ACC112 (cell line): ENCODE results near the gene ZEB2.
A peak's percentile ranks its signal among the peaks of the same experiment; 100 is the strongest.

ENCODE experiments used
- H2AFZ ChIP-seq: fragments of 200-600 bp; sonication (generic); one replicate; pipeline ENCODE4 v1.6.0; 2017; ENCODE audit warnings: antibody characterized with exemption, low read length; ENCODE audit not compliant: unreplicated experiment
- H3K27ac ChIP-seq: fragments of 200-600 bp; sonication (generic); 2 replicates; pipeline ENCODE4 v1.5.1; 2014; ENCODE audit warnings: low read depth, mild to moderate bottlenecking, antibody characterized with exemption, low read length, moderate library complexity
- H3K27me3 ChIP-seq: fragments of 200-600 bp; sonication (generic); 2 replicates; pipeline ENCODE4 v1.6.1; 2014; ENCODE audit warnings: mild to moderate bottlenecking, antibody characterized with exemption, low read length, moderate library complexity, mixed read lengths; ENCODE audit not compliant: insufficient read depth
- H3K36me3 ChIP-seq: fragments of 200-600 bp; sonication (generic); 2 replicates; pipeline ENCODE4 v1.6.1; 2016; ENCODE audit warnings: mild to moderate bottlenecking, antibody characterized with exemption, low read length, moderate library complexity, mixed read lengths; ENCODE audit not compliant: insufficient read depth
- H3K4me1 ChIP-seq: fragments of 200-600 bp; sonication (generic); one replicate; pipeline ENCODE4 v1.6.1; 2016; ENCODE audit warnings: low read length, mixed read lengths; ENCODE audit not compliant: insufficient read depth, unreplicated experiment, control insufficient read depth
- H3K4me3 ChIP-seq: fragments of 200-600 bp; sonication (generic); 2 replicates; pipeline ENCODE4 v1.5.1; 2014; ENCODE audit warnings: mild to moderate bottlenecking, low read depth, low read length
- H3K79me2 ChIP-seq: fragments of 200-600 bp; sonication (generic); one replicate; pipeline ENCODE4 v1.6.0; 2016; ENCODE audit warnings: low read length; ENCODE audit not compliant: control insufficient read depth, unreplicated experiment, insufficient read depth

Gene ZEB2

DNA sequence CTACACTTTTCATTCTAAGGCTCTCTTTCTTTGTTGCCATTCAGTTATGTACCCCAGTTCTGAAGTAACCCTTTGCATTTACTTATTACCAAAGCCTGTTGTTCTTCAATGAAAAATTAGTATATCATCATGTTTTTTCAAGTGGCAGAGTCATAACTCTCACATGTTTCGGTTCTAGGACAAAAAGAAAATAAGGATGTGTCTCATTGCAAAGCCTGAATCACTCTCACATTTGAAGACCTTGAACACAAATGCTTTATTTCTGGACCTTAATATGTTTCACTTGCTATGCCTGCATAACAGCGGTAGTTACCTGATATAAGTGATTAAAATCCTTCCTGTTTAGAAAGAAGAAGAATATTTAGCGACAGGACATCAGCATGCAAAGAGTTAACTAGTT lies 49.1 kb downstream of the ZEB2 start:
- H2AFZ ChIP-seq = no peak overlapping the region
- H3K27me3 ChIP-seq = no peaks in the 10 kb centered on the region
- H3K36me3 ChIP-seq = 0 out of 2 replicates have a peak, but pooled peaks cover 5% of the 10 kb centered on the region
- H3K27ac ChIP-seq = peak overlapping the region; percentile 45
- peaks cover 83% of the 10 kb centered on the region for H3K79me2 ChIP-seq
- peak overlapping the region; percentile 57; the same call in 1 of the 2 replicates for H3K4me3 ChIP-seq
- H3K4me1 ChIP-seq = peaks cover 32% of the 10 kb centered on the region

DNA sequence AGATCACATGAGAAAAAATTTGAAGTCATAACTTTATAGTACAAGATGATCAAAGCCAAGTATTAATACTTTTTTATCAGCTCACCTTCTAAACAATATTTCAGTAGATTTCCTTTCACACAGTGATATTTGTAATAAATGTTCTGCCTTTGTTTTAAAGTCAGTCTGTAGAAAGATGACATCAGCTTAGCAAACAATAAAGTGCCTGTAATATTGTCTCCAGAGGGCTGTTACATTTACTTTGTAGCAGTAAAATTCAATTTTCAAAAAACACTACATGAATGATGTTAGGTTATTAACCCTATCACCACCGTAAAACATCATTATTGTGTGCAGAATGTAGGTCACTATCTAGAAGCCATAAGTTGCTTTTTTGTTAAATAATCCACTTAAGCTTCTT lies 49.6 kb downstream of the ZEB2 start:
- H3K79me2 ChIP-seq = peaks cover 82% of the 10 kb centered on the region
- H2AFZ ChIP-seq = no peak overlapping the region
- H3K27ac ChIP-seq = peak overlapping the region; percentile 45
- H3K36me3 ChIP-seq = 0 out of 2 replicates have a peak, but pooled peaks cover 5% of the 10 kb centered on the region
- H3K4me1 ChIP-seq = peaks cover 32% of the 10 kb centered on the region
- no peaks in the 10 kb centered on the region for H3K27me3 ChIP-seq
- H3K4me3 ChIP-seq = peak overlapping the region; percentile 57; the same call in 1 of the 2 replicates

DNA sequence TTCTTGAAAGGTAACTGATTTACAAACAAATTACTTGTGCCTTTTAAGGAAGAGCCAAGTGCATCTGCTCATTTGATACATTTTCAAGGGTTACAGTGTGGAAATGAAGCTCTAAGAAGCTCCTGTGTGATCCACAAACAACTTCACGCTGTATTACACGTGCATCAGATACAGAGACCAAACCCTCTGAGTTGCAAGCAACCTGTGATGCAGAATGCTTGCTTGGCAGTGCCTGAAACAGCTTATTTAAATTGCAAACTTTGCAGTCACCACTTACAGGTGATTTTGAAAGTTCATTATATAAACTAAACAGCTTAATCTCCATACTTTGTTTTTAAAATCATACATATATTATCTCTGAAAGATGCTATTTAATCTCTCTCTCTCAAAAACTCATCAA lies 50.1 kb downstream of the ZEB2 start:
- Histone ChIP-seq H3K4me3 (no peak overlapping the region), H3K79me2 (peaks cover 86% of the 10 kb centered on the region), H3K27ac (no peak overlapping the region), H3K4me1 (peaks cover 32% of the 10 kb centered on the region), H3K27me3 (no peaks in the 10 kb centered on the region), H3K36me3 (0 out of 2 replicates have a peak, but pooled peaks cover 5% of the 10 kb centered on the region), H2AFZ (no peak overlapping the region)

DNA sequence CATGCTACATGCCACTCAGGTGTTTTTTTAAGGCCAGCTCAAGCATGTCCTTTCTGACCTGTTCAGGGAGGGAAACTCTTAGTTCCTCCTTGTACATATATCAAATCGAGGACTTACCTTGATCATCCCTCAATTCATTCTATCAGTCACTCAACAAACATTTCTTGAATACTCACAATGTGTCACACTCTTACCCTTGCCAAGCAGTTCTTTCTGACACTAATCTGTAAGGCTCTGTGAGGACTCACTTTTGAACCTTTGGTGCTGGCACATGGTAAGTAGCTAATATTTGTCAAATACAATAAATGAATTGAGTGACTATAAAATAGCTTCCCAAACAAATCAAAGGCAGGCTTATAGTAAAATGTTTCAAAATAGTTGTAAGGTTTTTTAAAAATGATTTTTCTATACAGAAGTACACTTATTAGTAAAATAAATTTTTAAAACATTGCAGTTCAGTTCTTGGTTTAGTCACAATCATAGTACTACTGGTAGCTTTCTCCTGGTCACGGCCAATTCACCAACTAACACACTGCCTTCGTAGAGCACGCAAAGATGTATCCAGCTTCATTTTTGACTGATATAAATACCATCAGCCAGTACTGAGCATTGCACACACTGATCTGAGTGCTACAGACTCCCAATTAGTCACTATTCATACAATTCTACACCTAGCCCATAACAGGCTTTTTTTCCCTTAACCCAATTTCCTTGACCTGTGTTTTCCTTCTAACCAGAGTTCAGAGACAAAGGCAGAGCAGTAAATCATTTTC lies 50.9 kb downstream of the ZEB2 start:
- Histone ChIP-seq H3K4me3 (no peak overlapping the region), H3K79me2 (peaks cover 82% of the 10 kb centered on the region)

DNA sequence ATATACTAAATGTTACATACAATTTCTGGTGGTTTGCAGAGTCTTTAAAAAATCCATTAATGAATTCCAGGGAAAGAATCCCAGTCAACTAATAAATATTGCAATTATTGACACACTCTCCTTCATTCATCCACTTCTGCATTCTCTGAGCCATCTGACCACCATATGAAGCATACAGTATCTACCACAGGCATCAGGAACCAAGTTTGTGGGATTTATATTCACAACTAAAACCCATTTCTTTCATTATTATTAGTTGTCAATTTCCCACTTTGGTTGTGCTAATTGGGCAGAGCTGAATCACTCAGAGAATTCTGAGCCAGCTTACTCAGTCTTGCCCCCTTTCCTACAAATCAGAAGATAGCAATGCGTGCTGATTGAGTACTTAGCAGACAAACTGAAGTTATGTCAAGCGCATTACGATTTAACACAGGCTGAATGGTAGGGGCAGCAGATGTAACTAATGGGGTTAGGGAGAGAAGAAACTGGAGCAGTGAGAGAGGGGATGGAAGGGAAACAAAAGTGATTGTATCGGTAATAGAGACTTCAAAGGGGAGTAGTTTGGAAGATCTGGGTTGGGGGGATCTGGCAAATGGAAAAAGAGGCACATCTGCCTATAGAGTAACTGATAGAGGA lies 52.3 kb downstream of the ZEB2 start:
- H3K4me3 ChIP-seq = no peak overlapping the region
- no peak overlapping the region for H3K27ac ChIP-seq
- H2AFZ ChIP-seq = no peak overlapping the region
- H3K36me3 ChIP-seq = no peaks in the 10 kb centered on the region
- no peaks in the 10 kb centered on the region for H3K27me3 ChIP-seq
- peaks cover 77% of the 10 kb centered on the region for H3K79me2 ChIP-seq
- H3K4me1 ChIP-seq = peaks cover 29% of the 10 kb centered on the region

More for the DNA sequence above, 50.9 kb downstream of the ZEB2 start:
- Histone ChIP-seq H3K27ac (no peak overlapping the region), H3K36me3 (0 out of 2 replicates have a peak, but pooled peaks cover 5% of the 10 kb centered on the region), H2AFZ (no peak overlapping the region), H3K27me3 (no peaks in the 10 kb centered on the region), H3K4me1 (peaks cover 29% of the 10 kb centered on the region)

DNA sequence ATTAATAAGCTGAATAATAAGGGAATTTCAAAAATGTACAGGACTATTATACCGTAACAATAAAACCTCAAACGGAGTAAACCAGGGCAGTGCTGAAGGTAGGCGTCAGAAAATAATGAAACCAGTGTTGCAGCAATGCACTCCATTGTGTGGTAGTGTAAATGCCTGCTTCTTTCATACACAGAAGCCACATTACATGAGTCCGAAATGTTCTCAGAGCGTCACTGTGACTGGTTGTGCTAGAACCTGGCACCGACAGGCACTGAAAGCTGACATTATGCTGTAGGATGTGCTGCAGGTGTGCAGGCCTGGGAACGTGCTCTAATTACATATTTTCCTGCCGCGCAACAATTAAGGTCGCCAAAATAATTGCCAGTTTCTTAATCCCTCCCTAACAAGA lies 53.3 kb downstream of the ZEB2 start:
- H3K36me3 ChIP-seq = no peaks in the 10 kb centered on the region
- peaks cover 75% of the 10 kb centered on the region for H3K79me2 ChIP-seq
- no peak overlapping the region for H2AFZ ChIP-seq
- H3K27ac ChIP-seq = no peak overlapping the region
- H3K4me3 ChIP-seq = no peak overlapping the region
- no peaks in the 10 kb centered on the region for H3K27me3 ChIP-seq
- peaks cover 31% of the 10 kb centered on the region for H3K4me1 ChIP-seq

DNA sequence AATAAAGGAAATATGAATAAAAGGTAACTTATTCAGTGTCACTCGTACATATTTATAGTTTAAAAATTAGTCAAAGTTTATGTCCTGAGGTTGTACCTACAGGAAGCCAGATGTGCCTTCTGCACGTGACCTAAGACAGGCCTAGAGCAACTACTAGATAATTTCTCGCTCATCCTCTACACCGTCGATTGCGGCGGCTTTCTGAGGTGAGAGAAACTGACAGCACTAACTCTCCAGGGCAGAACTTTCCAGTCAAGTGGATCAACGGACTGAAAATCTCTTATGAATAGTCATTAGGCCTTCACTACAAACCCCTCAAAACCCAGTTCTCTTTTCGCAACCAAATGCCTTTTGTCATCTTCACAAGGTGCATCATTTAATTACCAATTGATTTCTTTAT lies 54.2 kb downstream of the ZEB2 start:
- no peaks in the 10 kb centered on the region for H3K27me3 ChIP-seq
- H3K36me3 ChIP-seq = no peaks in the 10 kb centered on the region
- no peak overlapping the region for H3K27ac ChIP-seq
- no peak overlapping the region for H3K4me3 ChIP-seq
- H3K4me1 ChIP-seq = peaks cover 31% of the 10 kb centered on the region
- H2AFZ ChIP-seq = no peak overlapping the region
- peaks cover 74% of the 10 kb centered on the region for H3K79me2 ChIP-seq

DNA sequence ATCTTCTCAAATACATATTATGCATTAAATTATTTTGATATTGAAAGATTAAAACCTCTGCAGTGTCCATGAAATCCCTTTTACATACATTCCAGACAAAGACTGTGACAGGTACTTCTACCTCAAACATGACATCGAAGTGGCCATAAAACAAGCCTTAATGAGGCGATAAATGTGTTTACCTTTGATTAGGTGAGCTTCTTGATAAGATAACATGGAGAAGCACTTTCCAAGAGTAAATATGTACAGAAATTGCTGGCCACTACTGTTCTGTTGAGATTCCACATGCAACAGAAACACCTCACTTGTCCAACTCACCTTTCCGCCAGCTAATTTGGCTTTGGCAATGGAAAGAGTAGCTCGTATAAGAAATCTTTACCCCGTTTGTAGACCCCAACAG lies 55.2 kb downstream of the ZEB2 start:
- Histone ChIP-seq H3K4me3 (no peak overlapping the region), H3K27ac (no peak overlapping the region), H3K27me3 (no peaks in the 10 kb centered on the region), H3K79me2 (peaks cover 72% of the 10 kb centered on the region), H3K36me3 (no peaks in the 10 kb centered on the region), H2AFZ (no peak overlapping the region), H3K4me1 (peaks cover 31% of the 10 kb centered on the region)

DNA sequence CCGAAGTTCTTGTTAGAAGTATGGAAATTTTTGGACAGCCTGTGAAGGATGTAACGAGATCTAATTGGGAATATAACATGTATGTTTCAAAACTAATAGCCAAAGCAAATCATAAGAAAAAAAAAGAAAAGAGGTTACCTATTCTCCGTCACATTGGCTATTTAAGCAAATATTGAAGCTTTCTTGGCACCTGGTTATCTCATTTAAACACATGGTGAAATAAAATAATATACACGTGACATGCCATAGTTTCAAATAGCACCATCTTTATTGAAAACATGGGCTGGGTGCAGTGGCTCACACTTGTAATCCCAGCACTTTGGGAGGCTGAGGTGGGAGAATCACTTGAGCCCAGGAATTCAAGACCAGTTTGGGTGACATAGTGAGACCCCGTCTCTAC lies 56.7 kb downstream of the ZEB2 start:
- H3K36me3 ChIP-seq = no peaks in the 10 kb centered on the region
- H3K27ac ChIP-seq = no peak overlapping the region
- peaks cover 75% of the 10 kb centered on the region for H3K79me2 ChIP-seq
- H2AFZ ChIP-seq = no peak overlapping the region
- H3K27me3 ChIP-seq = no peaks in the 10 kb centered on the region
- H3K4me3 ChIP-seq = no peak overlapping the region
- peaks cover 45% of the 10 kb centered on the region for H3K4me1 ChIP-seq

DNA sequence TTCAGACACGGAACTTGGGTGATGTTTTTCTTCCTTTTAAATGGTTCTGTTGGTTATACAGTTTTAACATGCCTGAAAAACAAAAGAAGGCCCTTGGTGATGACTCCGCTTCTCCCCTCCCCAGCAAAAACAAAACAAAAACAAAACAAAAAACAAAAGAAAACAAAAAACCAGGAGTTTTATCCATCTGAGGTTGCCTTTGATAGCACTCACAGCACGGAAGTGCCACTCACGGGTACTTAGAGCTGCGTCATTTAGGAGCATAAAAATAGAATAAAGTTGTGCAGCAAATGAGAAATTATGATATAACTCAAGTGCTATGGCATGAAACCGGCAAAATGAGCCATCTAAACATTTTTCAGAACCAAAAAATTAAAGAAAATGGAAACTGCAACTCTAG lies 57.7 kb downstream of the ZEB2 start:
- Histone ChIP-seq H3K27ac (peak overlapping the region; percentile 97), H2AFZ (no peak overlapping the region), H3K4me1 (peaks cover 54% of the 10 kb centered on the region), H3K79me2 (peaks cover 75% of the 10 kb centered on the region), H3K36me3 (no peaks in the 10 kb centered on the region), H3K4me3 (no peak overlapping the region), H3K27me3 (no peaks in the 10 kb centered on the region)

DNA sequence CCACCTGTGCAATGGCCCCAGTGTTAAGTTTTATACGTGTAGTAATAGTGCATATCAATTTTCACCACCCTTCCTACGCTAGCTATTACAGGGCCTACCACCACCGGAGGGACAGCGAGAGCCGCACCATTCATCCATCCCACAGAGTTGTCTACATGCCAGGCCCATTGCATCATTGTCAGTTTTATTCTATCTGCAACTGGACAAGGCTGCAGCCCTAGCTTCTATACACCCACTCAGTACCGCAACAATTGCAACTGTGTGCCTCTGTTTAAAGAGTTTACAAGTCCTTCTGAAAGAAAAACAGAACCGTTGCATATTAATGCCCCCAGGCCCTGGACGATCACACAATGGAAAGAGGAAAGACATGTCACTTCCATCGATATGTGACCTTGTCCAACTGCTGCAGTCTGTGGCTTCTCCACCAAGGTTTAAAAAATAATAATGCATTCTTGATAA lies 58.6 kb downstream of the ZEB2 start:
- Histone ChIP-seq H3K4me1 (peaks cover 62% of the 10 kb centered on the region), H3K27ac (peak overlapping the region; percentile 97), H3K4me3 (no peak overlapping the region), H3K36me3 (no peaks in the 10 kb centered on the region), H3K27me3 (no peaks in the 10 kb centered on the region), H2AFZ (no peak overlapping the region), H3K79me2 (peaks cover 69% of the 10 kb centered on the region)
